Activated CD4-positive, alpha-beta T cell treated with anti-CD3 and anti-CD28 coated beads, Interleukin-10, Interleukin-2, amounts not matched to agents 100 ng/mL and 50 ng/mL, durations not matched to agents 16 hours and 8 hours (primary cell): ENCODE data around the gene HDAC7.
A peak's percentile ranks its signal among the peaks of the same experiment; 100 is the strongest.

Source experiments
- DNase-seq: peaks from one replicate; pipeline ENCODE4 v3.0.0-alpha.2; 2020

The HDAC7 gene

GRCh38 chr12:47776471-47777143, 43.1 kb downstream of the HDAC7 start:
- DNase-seq, result no peak

DNA sequence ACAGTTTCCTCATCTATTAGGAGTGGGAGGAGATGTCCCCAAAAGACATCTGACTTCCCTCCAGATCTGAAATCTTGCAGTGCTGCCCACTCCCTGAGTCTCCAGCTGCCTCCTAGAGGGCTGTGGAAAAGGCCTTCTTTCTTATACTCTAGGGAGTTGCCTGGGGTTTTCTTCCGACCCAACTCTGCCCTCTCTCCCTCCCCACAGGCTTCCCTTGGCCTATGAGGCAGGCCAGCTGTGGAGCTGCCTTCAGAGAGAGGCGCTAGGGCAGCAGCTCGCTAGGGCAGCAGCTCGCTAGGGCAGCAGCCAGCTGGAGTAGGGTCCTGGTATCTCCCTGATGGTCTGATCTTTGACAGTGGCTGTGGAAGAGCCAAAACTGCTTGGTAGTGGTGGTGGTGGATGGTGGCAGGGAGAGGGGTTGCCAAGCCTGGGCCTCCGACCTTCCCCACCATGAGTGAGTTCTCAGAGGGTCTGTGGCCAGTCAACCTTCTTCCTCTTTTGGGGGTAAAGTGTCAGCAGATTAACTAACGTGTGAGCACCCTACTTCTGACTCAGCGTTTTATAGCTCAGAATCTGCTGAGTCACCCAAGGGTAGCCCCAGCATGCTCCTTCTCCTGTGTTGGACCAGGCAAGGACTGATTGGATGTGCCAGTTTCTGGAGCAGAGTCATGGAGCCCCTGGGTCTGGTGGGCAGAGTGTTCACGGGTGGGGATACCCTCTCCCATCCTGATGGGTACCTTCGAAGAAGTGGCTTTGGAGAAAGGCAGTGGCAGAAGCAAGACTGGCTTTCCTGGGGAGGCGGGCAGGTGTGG, 44.4 kb downstream of the HDAC7 start:
- DNase-seq, result peak; percentile 54

GRCh38 chr12:47774663-47775062, 45.0 kb downstream of the HDAC7 start:
- DNase-seq, result no peak

- DNase-seq, result no peak
These were observed 45.7 kb downstream of the HDAC7 start for GRCh38 chr12:47773858-47774580.

DNA sequence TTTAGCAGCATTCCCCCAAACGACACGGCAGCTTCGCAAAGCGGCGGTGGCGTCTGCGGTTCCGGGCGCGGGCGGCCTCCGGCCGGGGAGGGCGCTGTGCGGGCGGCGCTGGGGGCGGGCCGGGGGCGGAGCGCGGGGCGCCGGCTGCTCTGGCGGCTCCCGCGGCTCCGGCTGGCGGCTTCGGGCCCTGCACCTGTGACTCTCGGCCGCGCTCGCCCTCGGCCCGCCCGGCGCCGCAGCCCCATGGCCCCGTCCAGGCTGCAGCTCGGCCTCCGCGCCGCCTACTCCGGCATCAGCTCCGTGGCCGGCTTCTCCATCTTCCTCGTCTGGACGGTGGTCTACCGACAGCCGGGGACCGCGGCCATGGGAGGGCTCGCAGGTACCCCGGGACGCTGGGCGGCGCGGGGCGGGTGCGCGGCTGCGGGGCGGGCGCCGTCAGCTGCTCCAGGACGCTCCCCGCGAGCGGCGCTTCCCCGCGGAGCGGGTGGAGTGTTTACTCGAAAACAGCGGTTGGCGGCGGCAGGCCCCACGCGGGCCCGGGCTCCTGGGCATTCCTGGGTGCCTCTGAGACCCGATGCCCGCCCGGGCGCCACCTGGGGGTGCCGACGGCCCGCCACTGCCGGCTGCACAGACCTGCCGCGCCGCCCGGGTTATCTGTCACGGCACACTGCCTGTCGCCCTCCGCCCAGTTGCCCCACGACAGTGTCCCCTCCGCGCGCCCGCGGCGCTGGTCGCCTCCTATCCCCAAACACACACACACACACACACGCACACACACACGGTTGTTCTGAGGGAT, 46.4 kb downstream of the HDAC7 start, which contains the start of gene SLC48A1:
Gene SLC48A1 (plus strand): TSS at position 177 of the 796 bp plus-strand sequence. CDS start 67 bp downstream, at position 244.
- peak; percentile 81 for DNase-seq

DNA sequence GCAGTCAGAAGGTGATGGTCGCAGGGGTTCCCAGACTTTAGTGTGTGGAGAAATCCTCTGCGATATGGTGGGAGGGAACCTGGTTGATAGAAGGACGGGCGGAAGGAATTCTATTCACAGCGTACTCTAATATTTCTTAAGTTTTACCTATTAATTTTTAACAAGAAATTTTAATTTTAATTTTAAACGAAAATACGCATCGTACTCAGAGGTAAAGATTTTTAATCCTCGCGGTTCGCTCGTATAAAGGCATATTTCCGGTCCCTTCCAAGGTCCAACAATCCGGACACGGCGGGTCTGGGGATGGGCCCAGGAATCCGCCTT, 47.0 kb downstream of the HDAC7 start:
- no peak for DNase-seq

GRCh38 chr12:47772094-47772660, 47.5 kb downstream of the HDAC7 start:
- DNase-seq, result no peak

- DNase-seq, result no peak
These were observed 48.4 kb downstream of the HDAC7 start for GRCh38 chr12:47771304-47771703.

DNA sequence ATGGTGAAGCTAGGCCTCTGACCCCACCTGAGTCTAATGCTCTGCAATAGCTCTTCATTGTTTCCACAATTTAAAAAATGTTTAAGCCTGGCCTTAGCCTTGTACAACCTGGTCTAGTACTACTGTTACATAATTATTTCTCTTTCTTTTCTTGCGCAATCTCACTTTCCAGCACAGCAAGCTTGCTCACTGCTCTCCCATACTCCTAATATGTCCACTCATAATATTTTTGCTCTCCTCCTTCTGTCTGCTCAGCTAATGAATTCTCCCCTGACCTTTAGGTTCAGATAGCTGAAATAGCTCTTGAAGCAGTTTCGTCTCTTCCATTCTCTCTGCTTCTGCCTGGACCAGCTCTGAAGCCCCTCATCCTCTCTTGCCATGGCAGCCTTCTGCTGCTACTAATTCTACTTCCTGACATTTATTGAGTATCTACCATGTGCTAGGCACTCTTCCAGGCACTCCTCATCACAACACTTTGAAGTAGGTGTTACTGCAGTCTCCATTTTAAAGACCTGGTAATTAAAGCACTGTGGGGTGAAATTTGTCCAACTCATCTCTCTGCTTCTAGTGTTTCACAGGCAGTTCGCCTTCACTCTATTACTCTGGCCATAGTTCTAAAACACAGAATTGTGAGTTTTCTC, 49.5 kb downstream of the HDAC7 start:
- no peak for DNase-seq

GRCh38 chr12:47769234-47770085, 50.2 kb downstream of the HDAC7 start:
- no peak for DNase-seq

- DNase-seq, result no peak
These were observed 51.3 kb downstream of the HDAC7 start for GRCh38 chr12:47768323-47768811.

GRCh38 chr12:47767216-47767724, 52.4 kb downstream of the HDAC7 start:
- DNase-seq, result peak; percentile 79

- no peak for DNase-seq
These were observed 53.0 kb downstream of the HDAC7 start for GRCh38 chr12:47766502-47767215.

- no peak for DNase-seq
These were observed 56.0 kb downstream of the HDAC7 start for GRCh38 chr12:47763481-47764346.

GRCh38 chr12:47762850-47763465, 56.7 kb downstream of the HDAC7 start:
- no peak for DNase-seq

DNA sequence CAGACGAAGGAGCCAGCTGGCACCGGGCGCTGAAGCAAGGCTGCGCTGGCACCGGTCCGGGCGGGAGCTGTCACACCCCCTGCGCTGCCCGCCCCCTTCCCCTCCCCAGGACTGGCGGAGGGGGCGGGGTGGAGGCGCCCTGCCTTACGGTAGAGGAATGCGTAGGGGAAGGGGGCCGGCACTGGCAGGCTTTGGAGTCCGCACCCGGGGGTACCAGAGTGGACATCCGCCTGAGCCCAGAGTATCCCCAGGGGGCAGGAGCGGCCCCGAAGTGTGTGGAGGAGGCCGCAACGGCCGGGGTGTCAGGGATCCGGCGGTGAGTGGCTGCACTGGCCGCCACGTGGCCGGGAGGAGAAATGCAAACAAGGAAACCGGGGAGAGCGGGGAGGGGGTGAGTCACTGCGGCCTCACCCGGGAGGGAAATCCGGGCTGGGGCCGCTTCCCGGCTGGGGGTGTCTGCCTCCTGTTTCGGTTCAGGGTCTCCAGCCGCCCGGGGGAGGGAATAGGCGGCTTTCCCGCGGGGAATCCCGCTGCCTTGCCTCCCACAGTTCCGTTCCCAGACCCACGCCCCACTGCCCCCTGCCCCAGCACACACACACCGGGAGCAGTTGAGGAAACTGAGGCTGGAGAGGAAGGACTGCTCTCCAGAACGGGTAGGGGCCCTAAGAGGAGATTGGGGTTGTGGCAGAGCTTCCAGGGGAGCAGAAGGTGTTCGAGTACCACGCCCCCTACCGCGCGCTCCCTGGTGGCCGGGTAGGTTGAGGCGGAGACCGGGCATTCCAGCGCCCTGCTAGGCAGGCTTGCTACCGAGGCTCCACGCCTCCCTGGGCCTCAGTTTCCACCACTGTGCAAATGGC, 60.6 kb downstream of the HDAC7 start, which contains the start of gene RAPGEF3:
Gene RAPGEF3 (minus strand): TSS at position 47 of the 857 bp plus-strand sequence. CDS start 324 bp downstream, outside the sequence.
- peak; percentile 77 for DNase-seq

GRCh38 chr12:47758584-47758833, 61.2 kb downstream of the HDAC7 start:
- no peak for DNase-seq
